Stomach smooth muscle (tissue), 2 donors: ENCODE measurements around the gene SERHL2.
"Not testable (repeated sequence)": the region's sequence is repeated elsewhere in the genome, so short reads cannot be mapped to it uniquely, and the experiment has no call there.

Experiments
- H3K27ac ChIP-seq: one replicate; pipeline ENCODE4 v1.7.0; 2013; ENCODE audit warnings: mild to moderate bottlenecking, low read length, inconsistent platforms
- H3K27me3 ChIP-seq, 2 donors: one replicate each; pipeline ENCODE4 v1.7.0; 2013; ENCODE audit warnings: low read length in 2 of 2; ENCODE audit not compliant: insufficient read depth in 2 of 2, control insufficient read depth in 1 of 2
- H3K36me3 ChIP-seq, 2 donors: one replicate each; pipeline ENCODE4 v1.7.0; 2013; ENCODE audit warnings: low read length in 2 of 2; ENCODE audit not compliant: control insufficient read depth in 2 of 2, insufficient read depth in 2 of 2
- H3K4me1 ChIP-seq: one replicate; pipeline ENCODE4 v1.7.0; 2013; ENCODE audit warnings: low read length; ENCODE audit not compliant: control insufficient read depth, insufficient read depth
- H3K4me3 ChIP-seq, 2 donors: one replicate each; pipeline ENCODE4 v1.7.0; 2013; ENCODE audit warnings: low read length in 2 of 2
- H3K9ac ChIP-seq, 2 donors: one replicate each; pipeline ENCODE4 v1.7.0; 2013; ENCODE audit warnings: low read length in 2 of 2, mild to moderate bottlenecking in 1 of 2
- H3K9me3 ChIP-seq, 2 donors: one replicate each; pipeline ENCODE4 v1.7.0; 2013; ENCODE audit warnings: low read length in 2 of 2; ENCODE audit not compliant: control insufficient read depth in 2 of 2
- donor health status: healthy.
- donor health status: Pancreatic carcinoma.

Gene SERHL2

GRCh38 chr22:42561856-42562255 lies 8.1 kb downstream of the SERHL2 start:
- Histone ChIP-seq H3K36me3 (peaks cover 0 to 4% of the 10 kb centered on the region in 2 donors), H3K4me1 (peaks cover 2% of the 10 kb centered on the region), H3K4me3 (no peak overlapping the region), H3K27me3 (no peaks in the 10 kb centered on the region), H3K27ac (no peak overlapping the region), H3K9ac (no peak overlapping the region), H3K9me3 (no peaks in the 10 kb centered on the region)

GRCh38 chr22:42562279-42562678 lies 8.5 kb downstream of the SERHL2 start:
- Histone ChIP-seq H3K4me3 (no peak overlapping the region), H3K4me1 (peaks cover 2% of the 10 kb centered on the region), H3K9ac (no peak overlapping the region), H3K27ac (no peak overlapping the region), H3K36me3 (peaks cover 0 to 4% of the 10 kb centered on the region in 2 donors), H3K9me3 (no peaks in the 10 kb centered on the region), H3K27me3 (no peaks in the 10 kb centered on the region)

DNA sequence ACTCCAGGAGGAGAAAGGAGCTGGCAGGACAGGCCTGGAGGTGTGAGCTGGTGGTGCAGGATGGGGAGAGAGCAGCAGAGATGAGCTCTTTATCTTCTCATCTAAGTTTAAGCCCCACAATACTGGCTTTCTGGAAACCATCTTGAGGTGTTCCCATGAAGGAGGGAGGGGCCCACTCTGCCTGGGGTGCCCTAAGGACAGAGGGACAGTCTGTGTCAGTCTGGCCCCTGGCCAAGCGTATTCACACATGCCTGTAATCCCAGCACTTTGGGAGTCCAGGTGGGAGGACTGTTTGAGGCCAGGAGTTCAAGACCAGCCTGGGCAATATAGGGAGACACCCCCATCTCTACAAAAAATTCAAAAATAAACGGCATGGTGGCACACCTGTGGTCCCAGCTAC lies 8.9 kb downstream of the SERHL2 start:
- no peaks in the 10 kb centered on the region for H3K27me3 ChIP-seq
- peaks cover 0 to 4% of the 10 kb centered on the region in 2 donors for H3K36me3 ChIP-seq
- H3K9me3 ChIP-seq = no peaks in the 10 kb centered on the region
- H3K4me3 ChIP-seq = no peak overlapping the region
- H3K9ac ChIP-seq = no peak overlapping the region
- no peak overlapping the region for H3K27ac ChIP-seq
- peaks cover 2% of the 10 kb centered on the region for H3K4me1 ChIP-seq

DNA sequence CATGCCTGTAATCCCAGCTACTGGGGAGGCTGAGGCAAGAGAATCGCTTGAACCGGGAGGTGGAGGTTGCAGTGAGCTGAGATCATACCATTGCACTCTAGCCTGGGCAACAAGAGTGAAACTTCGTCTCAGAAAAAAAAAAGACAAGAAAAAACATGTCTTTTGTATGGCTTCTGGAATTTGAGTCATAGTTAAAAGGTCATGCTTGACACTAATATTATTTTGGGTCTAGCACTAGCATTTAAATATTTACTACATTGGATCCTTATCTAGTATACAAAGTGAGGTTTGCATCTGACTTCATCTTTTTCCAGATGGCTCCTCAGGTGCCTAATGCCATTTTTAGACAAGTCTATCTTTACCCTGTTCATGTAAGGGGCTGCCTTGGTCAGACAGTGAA lies 10.2 kb downstream of the SERHL2 start:
- not testable (repeated sequence) for H3K4me1 ChIP-seq, H3K36me3 ChIP-seq, H3K27me3 ChIP-seq, H3K9ac ChIP-seq, H3K27ac ChIP-seq, H3K4me3 ChIP-seq, H3K9me3 ChIP-seq

DNA sequence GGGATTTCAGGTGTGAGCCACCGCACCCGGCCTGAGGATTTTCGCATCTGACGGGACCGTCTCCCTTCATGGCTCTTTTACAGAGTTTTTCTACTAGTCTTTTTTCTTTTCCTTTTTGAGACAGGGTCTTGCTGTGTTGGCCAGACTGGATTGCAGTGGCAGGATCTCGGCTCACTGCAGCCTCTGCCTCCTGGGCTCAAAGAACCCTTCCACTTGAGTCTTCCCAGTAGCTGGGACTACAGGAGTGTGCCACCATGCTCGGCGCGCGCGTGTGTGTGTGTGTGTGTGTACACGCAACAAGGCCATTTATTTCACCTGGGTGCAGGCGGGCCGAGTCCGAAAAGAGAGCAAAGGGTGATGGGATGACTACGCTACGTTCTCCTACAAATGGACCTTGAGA lies 10.9 kb downstream of the SERHL2 start:
- peaks cover 2% of the 10 kb centered on the region for H3K4me1 ChIP-seq
- no peaks in the 10 kb centered on the region for H3K27me3 ChIP-seq
- peaks cover 0 to 4% of the 10 kb centered on the region in 2 donors for H3K36me3 ChIP-seq
- H3K4me3 ChIP-seq = no peak overlapping the region
- H3K9me3 ChIP-seq = no peaks in the 10 kb centered on the region
- H3K27ac ChIP-seq = no peak overlapping the region
- H3K9ac ChIP-seq = no peak overlapping the region

- Histone ChIP-seq H3K36me3 (peaks cover 0 to 4% of the 10 kb centered on the region in 2 donors), H3K9me3 (no peaks in the 10 kb centered on the region), H3K9ac (no peak overlapping the region), H3K4me1 (peaks cover 2% of the 10 kb centered on the region), H3K4me3 (no peak overlapping the region), H3K27me3 (no peaks in the 10 kb centered on the region), H3K27ac (no peak overlapping the region)
Observed at GRCh38 chr22:42565956-42566355, 12.2 kb downstream of the SERHL2 start.

DNA sequence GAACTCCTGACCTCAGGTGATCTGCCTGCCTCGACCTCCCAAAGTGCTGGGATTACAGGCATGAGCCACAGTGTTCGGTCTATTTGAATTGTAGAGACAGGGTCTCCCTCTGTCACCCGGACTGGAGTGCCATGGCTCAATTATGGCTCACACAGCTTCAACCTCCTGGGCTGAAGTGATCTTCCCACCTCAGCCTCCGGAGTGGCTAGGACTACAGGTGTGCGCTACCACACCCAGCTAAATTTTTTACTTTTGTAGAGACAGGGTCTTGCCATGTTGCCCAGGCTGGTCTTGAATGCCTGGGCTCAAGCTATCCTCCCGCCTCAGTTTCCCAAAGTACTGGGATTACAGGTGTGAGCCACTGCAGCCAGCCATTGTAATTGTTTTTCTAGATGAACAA lies 14.2 kb downstream of the SERHL2 start:
- H3K27ac ChIP-seq, H3K36me3 ChIP-seq, H3K27me3 ChIP-seq, H3K9me3 ChIP-seq, H3K4me3 ChIP-seq, H3K9ac ChIP-seq, H3K4me1 ChIP-seq: not testable (repeated sequence)

- H3K4me3 ChIP-seq, H3K9me3 ChIP-seq, H3K27me3 ChIP-seq, H3K27ac ChIP-seq, H3K9ac ChIP-seq, H3K36me3 ChIP-seq, H3K4me1 ChIP-seq: not testable (repeated sequence)
Observed at GRCh38 chr22:42570580-42570979, 16.8 kb downstream of the SERHL2 start.

DNA sequence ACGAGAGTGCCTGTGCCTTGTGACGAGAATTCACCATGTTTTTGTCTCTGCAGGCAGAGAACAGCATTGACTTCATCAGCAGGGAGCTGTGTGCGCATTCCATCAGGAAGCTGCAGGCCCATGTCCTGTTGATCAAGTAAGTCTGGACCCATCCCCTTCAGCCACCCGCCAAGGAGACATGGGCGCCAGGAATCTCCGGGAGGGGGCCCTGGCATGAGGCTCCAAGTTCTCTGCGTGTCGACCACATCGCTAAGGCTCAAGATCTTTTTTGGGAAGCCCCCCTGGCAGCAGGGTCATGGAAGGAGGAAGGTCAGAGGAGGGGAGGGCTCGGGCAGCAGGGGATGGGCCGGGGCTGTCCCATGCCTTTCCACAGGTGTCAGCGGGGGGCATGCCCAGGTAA lies 17.3 kb downstream of the SERHL2 start:
- H3K4me3 ChIP-seq, H3K4me1 ChIP-seq, H3K9ac ChIP-seq, H3K27me3 ChIP-seq, H3K9me3 ChIP-seq, H3K36me3 ChIP-seq, H3K27ac ChIP-seq: not testable (repeated sequence)

DNA sequence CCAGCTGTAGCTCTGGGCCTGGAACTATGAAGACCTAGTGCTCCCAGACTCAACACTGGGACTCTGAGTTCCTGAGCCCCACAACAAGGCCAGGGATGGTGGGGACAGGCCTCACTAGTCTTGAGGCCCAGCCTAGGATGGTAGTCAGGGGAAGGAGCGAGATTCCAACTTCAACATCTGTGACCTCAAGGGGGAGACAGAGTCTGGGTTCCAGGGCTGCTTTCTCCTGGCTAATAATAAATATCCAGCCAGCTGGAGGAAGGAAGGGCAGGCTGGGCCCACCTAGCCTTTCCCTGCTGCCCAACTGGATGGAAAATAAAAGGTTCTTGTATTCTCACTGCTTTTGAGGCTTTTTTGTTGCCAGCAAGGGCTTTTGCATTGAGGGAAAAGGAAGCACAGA lies 20.3 kb downstream of the SERHL2 start:
- not testable (repeated sequence) for H3K4me1 ChIP-seq, H3K4me3 ChIP-seq, H3K27ac ChIP-seq, H3K9ac ChIP-seq, H3K9me3 ChIP-seq, H3K27me3 ChIP-seq
- H3K36me3 ChIP-seq = peaks cover 4 to 15% of the 10 kb centered on the region in 2 donors

- peaks cover 4 to 15% of the 10 kb centered on the region in 2 donors for H3K36me3 ChIP-seq
- H3K4me3 ChIP-seq, H3K27ac ChIP-seq, H3K9me3 ChIP-seq, H3K27me3 ChIP-seq, H3K4me1 ChIP-seq, H3K9ac ChIP-seq: not testable (repeated sequence)
Observed at GRCh38 chr22:42574468-42574867, 20.7 kb downstream of the SERHL2 start.
